Ascending aorta (tissue), 2 donors: ENCODE data around the gene SYK. TPM values are rescaled to one million over a fixed set of nuclear protein-coding genes. Genes with fewer than 3 reads are reported as not detected.
"Not testable (repeated sequence)": the region's sequence is repeated elsewhere in the genome, so short reads cannot be mapped to it uniquely, and the experiment has no call there.

Source experiments
- DNase-seq, 2 donors: peaks; one replicate each; pipeline ENCODE4 v3.0.0-alpha.2; 2019; ENCODE audit warnings: low spot score in 2 of 2
- H3K27ac ChIP-seq, 2 donors: fragments of 200-600 bp; sonication (generic); one replicate each; pipeline ENCODE4 v1.5.1; 2016 to 2017; ENCODE audit warnings: mild to moderate bottlenecking in 1 of 2
- H3K27me3 ChIP-seq: fragments of 200-600 bp; sonication (generic); one replicate; pipeline ENCODE4 v1.5.1; 2017
- H3K36me3 ChIP-seq, 2 donors: fragments of 200-600 bp; sonication (generic); one replicate each; pipeline ENCODE4 v1.5.1; 2016
- H3K4me1 ChIP-seq, 2 donors: fragments of 200-600 bp; sonication (generic); one replicate each; pipeline ENCODE4 v1.5.1; 2016 to 2017; ENCODE audit warnings: mild to moderate bottlenecking in 1 of 2
- H3K4me3 ChIP-seq, 2 donors: fragments of 200-600 bp; sonication (generic); one replicate each; pipeline ENCODE4 v1.5.1; 2016 to 2017; ENCODE audit warnings: mild to moderate bottlenecking in 1 of 2
- H3K9me3 ChIP-seq, 2 donors: fragments of 200-600 bp; sonication (generic); one replicate each; pipeline ENCODE4 v1.5.1; 2016
- CTCF ChIP-seq, 3 experiments: fragments of 200-600 bp in 2 of 3; fragments of 450-650 bp in 1 of 3; sonication (generic) in 2 of 3; IDR thresholded peaks; one replicate each; pipeline ENCODE4 v1.5.1; 2016 to 2019; ENCODE audit warnings: antibody characterized with exemption in 3 of 3, mild to moderate bottlenecking in 1 of 3, moderate library complexity in 1 of 3
- intact Hi-C: fragments of 100-400 bp; cut with DNase I; formaldehyde crosslinking; loops from one replicate; pipeline ENCODE4 v1.15.1; 2023
- total RNA-seq: library from RNA; depleted of rRNA; stranded (reverse); fragments of >200 nt; gene quantifications from one replicate; pipeline ENCODE4 v1.1.0, GENCODE V29; 2016

Gene SYK
- total RNA-seq, 1 donor from 2014 or later, result 3.2 TPM

- intact Hi-C loops, result no loop called here
- Histone ChIP-seq H3K36me3 (no peaks in the 10 kb centered on the region), H3K4me3 (no peak overlapping the region), H3K4me1 (no peaks in the 10 kb centered on the region), H3K27me3 (no peaks in the 10 kb centered on the region), H3K9me3 (no peaks in the 10 kb centered on the region), H3K27ac (no peak overlapping the region)
- TF ChIP-seq CTCF (IDR thresholded peaks at IDR 0.05), result no peak
- no peak for DNase-seq
Measured at GRCh38 chr9:90789862-90790261, 11.8 kb upstream of the SYK start.

GRCh38 chr9:90793024-90793423, 8.6 kb upstream of the SYK start:
- H3K27ac ChIP-seq, H3K27me3 ChIP-seq, H3K36me3 ChIP-seq, H3K9me3 ChIP-seq, intact Hi-C loops, DNase-seq, H3K4me1 ChIP-seq, H3K4me3 ChIP-seq: not testable (repeated sequence)

- no peak overlapping the region for H3K27ac ChIP-seq
- no peak overlapping the region for H3K4me3 ChIP-seq
- DNase-seq, result no peak
- intact Hi-C loops, result no loop called here
- H3K9me3 ChIP-seq, result no peaks in the 10 kb centered on the region
- no peaks in the 10 kb centered on the region for H3K36me3 ChIP-seq
- no peak for TF ChIP-seq CTCF (IDR thresholded peaks at IDR 0.05)
- no peaks in the 10 kb centered on the region for H3K4me1 ChIP-seq
- H3K27me3 ChIP-seq, result no peaks in the 10 kb centered on the region
Measured at GRCh38 chr9:90793729-90794128, 7.9 kb upstream of the SYK start.

- TF ChIP-seq CTCF (IDR thresholded peaks at IDR 0.05), result no peak
Measured at GRCh38 chr9:90795084-90795483, 6.5 kb upstream of the SYK start.

GRCh38 chr9:90795871-90796317, 5.7 kb upstream of the SYK start:
- Histone ChIP-seq H3K9me3 (no peaks in the 10 kb centered on the region), H3K4me3 (no peak overlapping the region)

More at GRCh38 chr9:90795084-90795483, 6.5 kb upstream of the SYK start:
- H3K27me3 ChIP-seq, result no peaks in the 10 kb centered on the region
- H3K4me1 ChIP-seq, result no peaks in the 10 kb centered on the region
- H3K9me3 ChIP-seq, result no peaks in the 10 kb centered on the region
- no peak overlapping the region for H3K27ac ChIP-seq
- no peaks in the 10 kb centered on the region for H3K36me3 ChIP-seq
- no peak for DNase-seq
- intact Hi-C loops, result no loop called here
- H3K4me3 ChIP-seq, result no peak overlapping the region

GRCh38 chr9:90799271-90799852, 2.3 kb upstream of the SYK start:
- intact Hi-C loops, result no loop called here
- Histone ChIP-seq H3K9me3 (no peaks in the 10 kb centered on the region), H3K4me3 (no peak overlapping the region), H3K27ac (no peak overlapping the region), H3K36me3 (no peaks in the 10 kb centered on the region), H3K27me3 (no peaks in the 10 kb centered on the region), H3K4me1 (peaks cover 0 to 4% of the 10 kb centered on the region in 2 donors)
- no peak for DNase-seq
- no peak for TF ChIP-seq CTCF (IDR thresholded peaks at IDR 0.05)

More at GRCh38 chr9:90795871-90796317, 5.7 kb upstream of the SYK start:
- no peak for DNase-seq
- Histone ChIP-seq H3K4me1 (no peaks in the 10 kb centered on the region), H3K27me3 (no peaks in the 10 kb centered on the region), H3K36me3 (no peaks in the 10 kb centered on the region), H3K27ac (no peak overlapping the region)
- intact Hi-C loops, result no loop called here
- no peak for TF ChIP-seq CTCF (IDR thresholded peaks at IDR 0.05)
